Epithelial cell of umbilical artery (primary cell): ENCODE measurements around the gene CYP51A1. TPM values are rescaled to one million over a fixed set of nuclear protein-coding genes. Genes with fewer than 3 reads are reported as not detected.

Experiments
- total RNA-seq: library from RNA; depleted of rRNA; stranded (reverse); fragments of >200 nt; gene quantifications from 2 replicates; pipeline ENCODE4 v1.2.3, GENCODE V29; 2014

CYP51A1 gene
- total RNA-seq, result 215 and 240 TPM in 2 replicates

GRCh38 chr7:92134271-92135051 lies at the start of gene CYP51A1:
CYP51A1 (minus strand) TSS chr7:92134477; CDS start chr7:92134364, 113 bp downstream.

GRCh38 chr7:92178928-92179924 lies 44.9 kb upstream of the CYP51A1 start, which contains the start of gene LRRD1:
LRRD1 (minus strand) TSS chr7:92179142; CDS start chr7:92165202, 13,940 bp downstream.

Other genes with a start within 250 kb of the CYP51A1 start
- 35.6 and 38.0 TPM in 2 replicates for gene AKAP9, start 193.6 kb downstream of the CYP51A1 start, total RNA-seq
- under 0.01 TPM in 1 of 2 replicates, not detected in the other for gene LRRD1, start 44.7 kb upstream of the CYP51A1 start, total RNA-seq
- 27.6 and 40.4 TPM in 2 replicates for gene KRIT1, start 111.4 kb upstream of the CYP51A1 start, total RNA-seq
- 33.6 and 38.3 TPM in 2 replicates for gene ANKIB1, start 111.5 kb upstream of the CYP51A1 start, total RNA-seq